Measurements from ENCODE around the gene CACNA1G.

The CACNA1G gene

GRCh38 chr17:50534222-50534978 lies 26.1 kb upstream of the CACNA1G start:
- no peak for DNase-seq

GRCh38 chr17:50534979-50535326 lies 25.6 kb upstream of the CACNA1G start:
- DNase-seq: no peak

GRCh38 chr17:50535407-50535806 lies 25.1 kb upstream of the CACNA1G start:
- DNase-seq: no peak

- no peak for DNase-seq
These were observed 23.6 kb upstream of the CACNA1G start for GRCh38 chr17:50536683-50537646.

- DNase-seq: no peak
These were observed 22.6 kb upstream of the CACNA1G start for GRCh38 chr17:50537721-50538548.

- no peak for DNase-seq
These were observed 21.7 kb upstream of the CACNA1G start for GRCh38 chr17:50538549-50539410.

- DNase-seq: no peak
These were observed 20.6 kb upstream of the CACNA1G start for GRCh38 chr17:50539762-50540559.

GRCh38 chr17:50540560-50541401 lies 19.7 kb upstream of the CACNA1G start:
- no peak for DNase-seq

GRCh38 chr17:50541402-50541715 lies 19.2 kb upstream of the CACNA1G start:
- DNase-seq: no peak

GRCh38 chr17:50541716-50542688 lies 18.5 kb upstream of the CACNA1G start:
- no peak for DNase-seq

- no peak for DNase-seq
These were observed 17.4 kb upstream of the CACNA1G start for GRCh38 chr17:50542795-50543774.

GRCh38 chr17:50544516-50544915 lies 16.0 kb upstream of the CACNA1G start:
- no peak for DNase-seq

- DNase-seq: no peak
These were observed 15.2 kb upstream of the CACNA1G start for GRCh38 chr17:50545311-50545710.

- no peak for DNase-seq
These were observed 13.8 kb upstream of the CACNA1G start for GRCh38 chr17:50546701-50547034.

- peak; percentile 30 for DNase-seq
These were observed 13.3 kb upstream of the CACNA1G start, which contains the start of gene SPATA20 for GRCh38 chr17:50547035-50547735. Gene SPATA20 (plus strand): TSS chr17:50547174. CDS start chr17:50547209, 35 bp downstream.

- no peak for DNase-seq
These were observed 12.8 kb upstream of the CACNA1G start for GRCh38 chr17:50547736-50548083.

- DNase-seq: no peak
These were observed 11.7 kb upstream of the CACNA1G start for GRCh38 chr17:50548831-50549230.

Measured in SIG-M5 (cell line).